ENCODE measurements around the gene DVL1. TPM values are rescaled to one million over a fixed set of nuclear protein-coding genes. Genes with fewer than 3 reads are reported as not detected.

Gene DVL1
- total and polyA plus RNA-seq, 9 of the 15 experiments (the other 6 are each of a cell fraction or from before 2014, with no cell fraction given), result 0.62 to 135 (median 24.3) TPM

GRCh38 chr1:1327291-1327690 lies 21.9 kb downstream of the DVL1 start:
- intact Hi-C loops (cut with micrococcal nuclease), result no loop called here
- Histone ChIP-seq H3K9me1 (ENCODE audit: control insufficient read depth, insufficient read depth, low read length) (peaks cover 3% of the 10 kb centered on the region), H3K27me3 (ENCODE audit: control insufficient read depth in 2 of 2, insufficient read depth in 2 of 2, low read length in 2 of 2) (no peaks in the 10 kb centered on the region), H3K27ac (ENCODE audit: extremely low read depth, low read depth, low read length) (no peak overlapping the region), H3K4me3 (no peak overlapping the region), H3K9ac (ENCODE audit: insufficient read depth in 1 of 2, low read depth in 2 of 2, low read length in 2 of 2) (no peak overlapping the region; a peak in 1 of 4 replicates), H2AFZ (ENCODE audit: low read depth, low read length) (no peak overlapping the region), H3K36me3 (ENCODE audit: control insufficient read depth, insufficient read depth, low read length) (peaks cover 22% of the 10 kb centered on the region; the same call in 1 of the 3 replicates), H3K9me3 (replicated peaks; ENCODE audit: control insufficient read depth, insufficient read depth, low read depth, low read length) (peaks cover 6% of the 10 kb centered on the region), H3K4me2 (ENCODE audit: insufficient read depth, low read length) (no peak overlapping the region), H4K20me1 (replicated peaks; ENCODE audit: control insufficient read depth, insufficient read depth, low read length) (0 out of 2 replicates have a peak, but pooled peaks cover 6% of the 10 kb centered on the region), H3K79me2 (ENCODE audit: control insufficient read depth, insufficient read depth, low read length) (peaks cover 37% of the 10 kb centered on the region), H3K4me1 (replicated peaks in 1 of 2; ENCODE audit: control insufficient read depth in 2 of 2, insufficient read depth in 2 of 2, low read length in 2 of 2) (peaks cover 16 to 90% of the 10 kb centered on the region in 2 experiments)
- no TSS peak for BruUV-seq (replicated peaks)
- POLR2A ChIA-PET, result interaction anchor here (0.9 to 2.2 kb wide), 4 partner anchors 8 to 18 kb away, joined by 4 to 9 read pairs (median 6); no protein-coding TSS in a partner anchor
- no peak for DNase-seq (ENCODE audit: extremely low read depth in 1 of 4, low spot score in 3 of 4)
- no peak for FAIRE-seq
- no peak for TF ChIP-seq KAT2B (IDR thresholded peaks at IDR 0.05; ENCODE audit: low read depth, low read length)
- peak; percentile 4; the same call in 1 of the 2 replicates for TF ChIP-seq POLR2G (IDR thresholded peaks at IDR 0.05; ENCODE audit: low read depth, low read length)
- WGBS (ENCODE audit: insufficient coverage, low coverage, missing lambda C conversion rate), result 90% methylated on average over 39 of the region's 40 CpGs
- in situ Hi-C loops (cut with MboI), result no loop called here
- no peak for ATAC-seq
- CTCF ChIA-PET (ENCODE audit: low intra/inter-chr PET ratio), result no interaction called here

DNA sequence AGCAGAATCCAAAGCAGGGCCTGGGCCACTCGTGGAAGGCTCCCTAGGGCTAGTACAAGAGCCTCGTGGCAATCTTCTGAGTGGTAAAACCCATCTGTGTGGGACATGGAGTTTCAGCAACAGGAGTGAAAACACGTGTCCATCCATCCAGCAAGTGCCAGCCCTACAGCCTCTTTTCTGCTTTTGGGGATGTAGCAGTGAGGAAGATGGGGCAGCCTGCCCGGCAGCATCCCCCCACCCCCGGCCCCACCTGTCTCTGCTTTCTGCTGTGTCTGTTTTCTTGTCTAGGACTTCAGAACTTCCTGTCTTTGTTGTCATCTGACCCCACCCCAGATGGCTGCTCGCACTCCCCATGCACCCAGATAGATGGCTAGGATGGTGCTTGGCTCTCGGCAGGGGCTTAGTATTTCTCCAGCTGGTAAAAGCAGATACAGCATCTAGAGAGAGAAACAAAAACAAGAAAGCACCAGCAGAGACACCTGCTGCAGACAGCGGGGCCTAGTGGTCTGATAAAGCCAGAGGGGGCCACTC lies 23.1 kb downstream of the DVL1 start:
- Histone ChIP-seq H3K27me3 (ENCODE audit: control insufficient read depth in 2 of 2, insufficient read depth in 2 of 2, low read length in 2 of 2) (no peaks in the 10 kb centered on the region), H3K9ac (ENCODE audit: insufficient read depth in 1 of 2, low read depth in 2 of 2, low read length in 2 of 2) (peak overlapping the region; percentile 93 to 99; a peak in 3 of 4 replicates), H4K20me1 (replicated peaks; ENCODE audit: control insufficient read depth, insufficient read depth, low read length) (peaks cover 6% of the 10 kb centered on the region; the same call in 1 of the 2 replicates), H3K27ac (ENCODE audit: extremely low read depth, low read depth, low read length) (no peak overlapping the region; the same call in 2 of the 3 replicates), H3K9me1 (ENCODE audit: control insufficient read depth, insufficient read depth, low read length) (no peaks in the 10 kb centered on the region), H3K79me2 (ENCODE audit: control insufficient read depth, insufficient read depth, low read length) (peaks cover 48% of the 10 kb centered on the region), H3K4me3 (peak overlapping the region; percentile 99), H3K4me2 (ENCODE audit: insufficient read depth, low read length) (peak overlapping the region; percentile 85), H3K36me3 (ENCODE audit: control insufficient read depth, insufficient read depth, low read length) (peaks cover 33% of the 10 kb centered on the region; the same call in 1 of the 3 replicates), H2AFZ (ENCODE audit: low read depth, low read length) (no peak overlapping the region), H3K4me1 (replicated peaks in 1 of 2; ENCODE audit: control insufficient read depth in 2 of 2, insufficient read depth in 2 of 2, low read length in 2 of 2) (peaks cover 16 to 90% of the 10 kb centered on the region in 2 experiments), H3K9me3 (replicated peaks; ENCODE audit: control insufficient read depth, insufficient read depth, low read depth, low read length) (peaks cover 6% of the 10 kb centered on the region)
- FAIRE-seq (no peak), ATAC-seq (no peak), DNase-seq (ENCODE audit: extremely low read depth in 1 of 4, low spot score in 3 of 4) (no peak)
- 51% methylated on average over 7 of the region's 8 CpGs for WGBS (ENCODE audit: insufficient coverage, low coverage, missing lambda C conversion rate)
- CTCF ChIA-PET (ENCODE audit: low intra/inter-chr PET ratio), result no interaction called here
- TSS peak; percentile 58 for BruUV-seq (replicated peaks)
- TF ChIP-seq, protein P1, sequence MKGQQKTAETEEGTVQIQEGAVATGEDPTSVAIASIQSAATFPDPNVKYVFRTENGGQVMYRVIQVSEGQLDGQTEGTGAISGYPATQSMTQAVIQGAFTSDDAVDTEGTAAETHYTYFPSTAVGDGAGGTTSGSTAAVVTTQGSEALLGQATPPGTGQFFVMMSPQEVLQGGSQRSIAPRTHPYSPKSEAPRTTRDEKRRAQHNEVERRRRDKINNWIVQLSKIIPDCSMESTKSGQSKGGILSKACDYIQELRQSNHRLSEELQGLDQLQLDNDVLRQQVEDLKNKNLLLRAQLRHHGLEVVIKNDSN (CRISPR knock-in tag; IDR thresholded peaks at IDR 0.05), result peak; percentile 3; the same call in 1 of the 2 replicates
- TF ChIP-seq SP1 (CRISPR knock-in tag; IDR thresholded peaks at IDR 0.05), result no peak
- in situ Hi-C loops (cut with MboI) (no loop called here), intact Hi-C loops (cut with micrococcal nuclease) (no loop called here)
- POLR2A ChIA-PET, result interaction anchor here (0.5 to 2.2 kb wide), 5 partner anchors 9 to 340 kb away, joined by 3 to 9 read pairs (median 6); no protein-coding TSS in a partner anchor
